ENCODE data around the gene ADAM12.

- TF ChIP-seq, protein P1, sequence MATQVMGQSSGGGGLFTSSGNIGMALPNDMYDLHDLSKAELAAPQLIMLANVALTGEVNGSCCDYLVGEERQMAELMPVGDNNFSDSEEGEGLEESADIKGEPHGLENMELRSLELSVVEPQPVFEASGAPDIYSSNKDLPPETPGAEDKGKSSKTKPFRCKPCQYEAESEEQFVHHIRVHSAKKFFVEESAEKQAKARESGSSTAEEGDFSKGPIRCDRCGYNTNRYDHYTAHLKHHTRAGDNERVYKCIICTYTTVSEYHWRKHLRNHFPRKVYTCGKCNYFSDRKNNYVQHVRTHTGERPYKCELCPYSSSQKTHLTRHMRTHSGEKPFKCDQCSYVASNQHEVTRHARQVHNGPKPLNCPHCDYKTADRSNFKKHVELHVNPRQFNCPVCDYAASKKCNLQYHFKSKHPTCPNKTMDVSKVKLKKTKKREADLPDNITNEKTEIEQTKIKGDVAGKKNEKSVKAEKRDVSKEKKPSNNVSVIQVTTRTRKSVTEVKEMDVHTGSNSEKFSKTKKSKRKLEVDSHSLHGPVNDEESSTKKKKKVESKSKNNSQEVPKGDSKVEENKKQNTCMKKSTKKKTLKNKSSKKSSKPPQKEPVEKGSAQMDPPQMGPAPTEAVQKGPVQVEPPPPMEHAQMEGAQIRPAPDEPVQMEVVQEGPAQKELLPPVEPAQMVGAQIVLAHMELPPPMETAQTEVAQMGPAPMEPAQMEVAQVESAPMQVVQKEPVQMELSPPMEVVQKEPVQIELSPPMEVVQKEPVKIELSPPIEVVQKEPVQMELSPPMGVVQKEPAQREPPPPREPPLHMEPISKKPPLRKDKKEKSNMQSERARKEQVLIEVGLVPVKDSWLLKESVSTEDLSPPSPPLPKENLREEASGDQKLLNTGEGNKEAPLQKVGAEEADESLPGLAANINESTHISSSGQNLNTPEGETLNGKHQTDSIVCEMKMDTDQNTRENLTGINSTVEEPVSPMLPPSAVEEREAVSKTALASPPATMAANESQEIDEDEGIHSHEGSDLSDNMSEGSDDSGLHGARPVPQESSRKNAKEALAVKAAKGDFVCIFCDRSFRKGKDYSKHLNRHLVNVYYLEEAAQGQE (tag by site-specific recombination; IDR thresholded peaks at IDR 0.05) = no peak
- no peak for TF ChIP-seq ZNF785 (tag by site-specific recombination; IDR thresholded peaks at IDR 0.05)
Measured at GRCh38 chr10:126156503-126156902, 231.8 kb downstream of the ADAM12 start.
